Osteoblast (primary cell): ENCODE measurements around the gene FDX2. TPM values are rescaled to one million over a fixed set of nuclear protein-coding genes. Genes with fewer than 3 reads are reported as not detected.
A peak's percentile ranks its signal among the peaks of the same experiment; 100 is the strongest.

Experiments
- DNase-seq: peaks from one replicate; pipeline ENCODE4 v3.0.0; 2011; ENCODE audit warnings: low spot score, mixed read lengths; ENCODE audit not compliant: insufficient read length; ENCODE audit errors: missing footprints
- H2AFZ ChIP-seq: 2 replicates; pipeline ENCODE4 v1.6.0; 2011; ENCODE audit warnings: mild to moderate bottlenecking, low read length
- H3K27ac ChIP-seq: 2 replicates; pipeline ENCODE4 v1.5.1; 2011; ENCODE audit warnings: mild to moderate bottlenecking, low read depth, low read length, moderate library complexity
- H3K27me3 ChIP-seq: 2 replicates; pipeline ENCODE4 v1.6.0; 2012; ENCODE audit warnings: mild to moderate bottlenecking, control low read depth, inconsistent platforms, low read length, moderate library complexity; ENCODE audit not compliant: insufficient read depth
- H3K36me3 ChIP-seq: 2 replicates; pipeline ENCODE4 v1.5.1; 2011; ENCODE audit warnings: mild to moderate bottlenecking, low read length, control low read depth, moderate library complexity; ENCODE audit not compliant: insufficient read depth
- H3K4me1 ChIP-seq: 2 replicates; pipeline ENCODE4 v1.5.1; 2011; ENCODE audit warnings: mild to moderate bottlenecking, low read length, control low read depth, moderate library complexity; ENCODE audit not compliant: insufficient read depth
- H3K4me2 ChIP-seq: 2 replicates; pipeline ENCODE4 v1.6.0; 2011; ENCODE audit warnings: mild to moderate bottlenecking, low read length; ENCODE audit not compliant: insufficient read depth
- H3K4me3 ChIP-seq: fragments of 200-600 bp; sonication (generic); 3 replicates; pipeline ENCODE4 v1.5.1; 2012; ENCODE audit warnings: mild to moderate bottlenecking, low read length, inconsistent platforms; ENCODE audit not compliant: insufficient read depth
- H3K79me2 ChIP-seq: 2 replicates; pipeline ENCODE4 v1.6.0; 2012; ENCODE audit warnings: mild to moderate bottlenecking, low read length, control low read depth, inconsistent platforms; ENCODE audit not compliant: insufficient read depth
- H3K9me3 ChIP-seq: 2 replicates; pipeline ENCODE4 v1.5.1; 2011; ENCODE audit warnings: low read depth, low read length, control low read depth
- H4K20me1 ChIP-seq: 2 replicates; pipeline ENCODE4 v1.6.0; 2012; ENCODE audit warnings: mild to moderate bottlenecking, low read length, control low read depth; ENCODE audit not compliant: insufficient read depth
- total RNA-seq: library from RNA; depleted of rRNA; stranded (reverse); fragments of >200 nt; gene quantifications from 2 replicates; pipeline ENCODE4 v1.2.3, GENCODE V29; 2012
- TF ChIP-seq, protein P1 (sequence below): IDR thresholded peaks from 2 replicates; pipeline ENCODE4 v1.5.1; 2011; ENCODE audit warnings: mild to moderate bottlenecking, low read depth, low read length, moderate library complexity; ENCODE audit errors: extremely low read depth

The FDX2 gene
- total RNA-seq, 1 donor: 17.7 TPM

DNA sequence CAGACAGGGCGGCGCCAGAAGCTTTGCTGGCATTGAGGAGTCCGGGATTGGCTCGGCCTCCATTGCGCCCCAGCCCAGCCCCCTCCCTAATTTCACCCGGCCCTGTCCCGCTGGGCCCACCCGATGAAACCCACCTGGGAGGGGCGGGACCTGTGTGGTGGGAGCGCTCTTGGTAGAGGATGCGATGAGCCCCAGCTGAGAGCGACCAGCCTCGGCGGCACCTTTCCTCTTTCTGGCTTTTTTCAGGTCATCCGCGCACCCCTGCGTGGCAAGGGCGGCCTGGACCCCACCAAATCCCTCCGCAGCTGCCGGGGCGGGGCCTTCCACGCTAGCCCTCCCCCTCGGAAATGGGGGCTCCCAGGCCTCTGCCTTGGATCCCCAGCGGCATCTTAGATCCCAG is 6.4 kb downstream of the FDX2 start, which contains the start of gene ZGLP1:
TSS of gene ZGLP1 (minus strand) at position 393 of the 400 bp plus-strand sequence.
- Histone ChIP-seq H2AFZ (no peak within 1 kb of the TSS), H3K9me3 (no peaks in the 10 kb centered on the region), H3K4me1 (peaks cover 12% of the 10 kb centered on the region), H3K27me3 (no peaks in the 10 kb centered on the region), H3K36me3 (peaks cover 10% of the 10 kb centered on the region), H3K27ac (no peak within 1 kb of the TSS), H3K4me3 (no peak within 1 kb of the TSS), H3K4me2 (no peak within 1 kb of the TSS), H3K79me2 (peaks cover 3% of the 10 kb centered on the region), H4K20me1 (no peaks in the 10 kb centered on the region)
- peak; percentile 34 for DNase-seq
- TF ChIP-seq, protein P1, sequence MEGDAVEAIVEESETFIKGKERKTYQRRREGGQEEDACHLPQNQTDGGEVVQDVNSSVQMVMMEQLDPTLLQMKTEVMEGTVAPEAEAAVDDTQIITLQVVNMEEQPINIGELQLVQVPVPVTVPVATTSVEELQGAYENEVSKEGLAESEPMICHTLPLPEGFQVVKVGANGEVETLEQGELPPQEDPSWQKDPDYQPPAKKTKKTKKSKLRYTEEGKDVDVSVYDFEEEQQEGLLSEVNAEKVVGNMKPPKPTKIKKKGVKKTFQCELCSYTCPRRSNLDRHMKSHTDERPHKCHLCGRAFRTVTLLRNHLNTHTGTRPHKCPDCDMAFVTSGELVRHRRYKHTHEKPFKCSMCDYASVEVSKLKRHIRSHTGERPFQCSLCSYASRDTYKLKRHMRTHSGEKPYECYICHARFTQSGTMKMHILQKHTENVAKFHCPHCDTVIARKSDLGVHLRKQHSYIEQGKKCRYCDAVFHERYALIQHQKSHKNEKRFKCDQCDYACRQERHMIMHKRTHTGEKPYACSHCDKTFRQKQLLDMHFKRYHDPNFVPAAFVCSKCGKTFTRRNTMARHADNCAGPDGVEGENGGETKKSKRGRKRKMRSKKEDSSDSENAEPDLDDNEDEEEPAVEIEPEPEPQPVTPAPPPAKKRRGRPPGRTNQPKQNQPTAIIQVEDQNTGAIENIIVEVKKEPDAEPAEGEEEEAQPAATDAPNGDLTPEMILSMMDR: no peak

DNA sequence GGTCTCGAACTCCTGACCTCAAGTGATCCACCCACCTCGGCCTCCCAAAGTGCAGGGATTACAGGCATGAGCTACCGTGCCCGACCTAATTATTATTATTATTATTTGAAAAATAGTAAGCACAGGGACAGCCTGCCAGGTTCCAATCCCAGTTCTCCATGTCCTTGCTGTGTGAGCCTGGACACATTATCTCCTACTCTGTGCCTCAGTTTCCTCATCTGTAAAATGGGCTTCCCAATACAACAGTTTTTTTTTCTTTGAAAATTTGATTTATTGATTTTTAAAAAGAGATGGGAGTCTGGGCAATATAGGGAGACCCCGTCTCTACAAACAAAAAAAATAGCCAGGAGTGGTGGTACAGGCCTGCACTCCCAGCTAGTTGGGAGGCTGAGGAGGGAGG is 9.5 kb downstream of the FDX2 start:
- no peak overlapping the region for H2AFZ ChIP-seq
- peaks cover 24% of the 10 kb centered on the region for H3K4me1 ChIP-seq
- no peaks in the 10 kb centered on the region for H3K9me3 ChIP-seq
- H3K36me3 ChIP-seq: peaks cover 6% of the 10 kb centered on the region
- TF ChIP-seq, protein P1: no peak
- no peaks in the 10 kb centered on the region for H3K79me2 ChIP-seq
- DNase-seq: peak; percentile 3
- H3K4me2 ChIP-seq: no peak overlapping the region
- no peaks in the 10 kb centered on the region for H3K27me3 ChIP-seq
- H3K27ac ChIP-seq: no peak overlapping the region
- no peaks in the 10 kb centered on the region for H4K20me1 ChIP-seq
- no peak overlapping the region for H3K4me3 ChIP-seq

DNA sequence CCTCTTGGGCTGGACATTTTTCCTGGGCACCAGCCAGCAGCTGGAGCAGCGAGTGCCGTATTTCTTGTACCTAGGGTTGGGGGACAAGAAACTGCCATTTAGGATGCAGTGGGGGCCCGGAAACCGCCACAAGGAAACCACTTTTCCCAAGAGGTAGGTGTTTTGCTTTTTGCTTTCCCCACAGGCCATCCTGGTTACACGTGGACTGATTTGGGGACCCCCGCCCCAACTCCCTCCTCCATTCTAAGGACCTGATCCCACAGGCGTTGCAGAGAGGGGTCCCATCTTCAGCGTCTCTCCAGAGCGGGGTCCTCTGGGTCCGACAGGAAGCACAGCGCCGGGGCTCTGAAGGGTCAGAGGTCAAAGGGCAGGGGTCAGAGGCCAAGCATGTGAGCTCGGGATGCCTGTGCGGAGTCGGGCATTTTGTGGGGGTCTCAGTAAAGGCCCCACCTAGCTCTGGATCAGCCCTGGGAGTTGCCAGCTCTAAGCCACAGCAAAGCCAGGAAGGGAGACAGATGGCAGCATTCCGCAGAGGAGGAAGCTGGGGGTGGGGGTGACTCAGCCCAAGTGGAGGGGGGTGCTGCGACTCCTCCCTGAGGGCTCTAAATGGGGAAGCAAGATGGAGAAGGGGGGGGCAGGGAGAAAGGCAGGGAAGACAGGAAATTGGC is 10.5 kb downstream of the FDX2 start:
- peak overlapping the region; percentile 77 for H3K27ac ChIP-seq
- no peaks in the 10 kb centered on the region for H3K79me2 ChIP-seq
- TF ChIP-seq, protein P1: no peak
- H3K4me2 ChIP-seq: peak overlapping the region; percentile 48
- peaks cover 6% of the 10 kb centered on the region for H3K36me3 ChIP-seq
- H3K9me3 ChIP-seq: no peaks in the 10 kb centered on the region
- H4K20me1 ChIP-seq: no peaks in the 10 kb centered on the region
- no peaks in the 10 kb centered on the region for H3K27me3 ChIP-seq
- H2AFZ ChIP-seq: peak overlapping the region; percentile 79
- peak; percentile 97 for DNase-seq
- peaks cover 24% of the 10 kb centered on the region for H3K4me1 ChIP-seq
- H3K4me3 ChIP-seq: peak overlapping the region; percentile 42

DNA sequence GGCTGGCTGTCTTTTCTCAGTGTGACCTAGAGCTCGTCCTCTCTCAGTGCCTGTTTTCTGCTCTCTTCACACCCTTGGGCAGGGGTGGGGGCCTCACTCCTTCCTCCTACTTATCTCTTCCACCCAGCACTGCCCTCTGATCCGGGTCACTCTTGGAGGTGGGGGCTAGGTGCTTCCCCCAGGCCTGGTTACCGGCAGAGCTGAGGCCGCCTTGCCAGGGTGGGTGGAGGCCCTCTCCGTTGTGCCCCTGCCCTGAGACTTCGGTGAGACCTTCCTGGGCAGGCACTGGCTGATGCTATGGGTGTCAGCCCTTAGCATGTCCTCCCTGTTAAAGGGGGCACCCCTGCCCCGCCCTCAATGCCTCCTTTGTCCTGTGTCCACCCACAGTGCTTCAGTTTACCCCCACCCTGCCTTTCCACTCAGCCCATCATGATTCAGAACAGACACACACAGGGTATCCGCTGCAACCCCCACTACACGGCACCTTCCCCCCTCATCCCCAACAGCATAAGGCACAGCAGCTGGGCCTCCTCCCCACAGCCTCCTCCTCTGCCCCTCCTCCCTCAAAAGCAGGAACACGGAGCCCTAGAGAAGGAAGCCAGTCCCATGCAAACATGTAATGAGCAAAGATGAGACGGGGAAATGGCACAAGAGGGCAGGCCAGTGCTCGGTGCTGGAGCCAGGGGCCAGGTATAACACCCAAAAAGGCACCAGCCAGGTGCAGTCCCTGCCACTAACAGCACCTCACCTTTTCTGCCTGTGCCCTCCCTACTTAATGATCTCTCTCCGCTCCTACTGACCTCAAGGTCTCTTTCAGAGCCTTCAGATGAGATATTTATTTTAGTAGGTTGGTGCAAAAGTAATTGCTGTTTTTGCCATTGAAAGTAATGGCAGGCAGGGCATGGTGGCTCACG is 16.0 kb downstream of the FDX2 start:
- Histone ChIP-seq H3K36me3 (no peaks in the 10 kb centered on the region), H3K27me3 (peaks cover 21% of the 10 kb centered on the region), H3K4me3 (no peak overlapping the region), H4K20me1 (no peaks in the 10 kb centered on the region), H2AFZ (no peak overlapping the region), H3K79me2 (no peaks in the 10 kb centered on the region), H3K27ac (no peak overlapping the region), H3K9me3 (no peaks in the 10 kb centered on the region), H3K4me1 (peaks cover 14% of the 10 kb centered on the region), H3K4me2 (no peak overlapping the region)
- TF ChIP-seq, protein P1: no peak
- peak; percentile 68 for DNase-seq
